MCF 10A (cell line): ENCODE results near the gene RNF180. TPM values are rescaled to one million over a fixed set of nuclear protein-coding genes. Genes with fewer than 3 reads are reported as not detected.

Source experiments
- BruUV-seq: library from RNA; stranded (reverse); fragments of 400-500 nt; replicated peaks from 2 replicates; lab custom pipeline; 2021; lab: Mats Ljungman, UMichigan
- CTCF ChIA-PET: fragments of 300-600 bp; sonication (Branson Sonifier 250); formaldehyde crosslinking; extraction: SDS; loops from one replicate; lab custom pipeline; 2021; ENCODE audit warnings: antibody characterized with exemption, inconsistent platforms; lab: Yijun Ruan, JAX
- POLR2A ChIA-PET: fragments of 300-600, 350-650 bp; sonication (Branson Sonifier 250); formaldehyde crosslinking; extraction: SDS; loops from one replicate; lab custom pipeline; 2020; ENCODE audit warnings: antibody characterized with exemption, inconsistent platforms; lab: Yijun Ruan, JAX
- DNase-seq: peaks from one replicate; pipeline ENCODE4 v3.0.0-alpha.2; 2018; ENCODE audit not compliant: unreplicated experiment
- H3K27ac Mint-ChIP-seq: one replicate; pipeline ENCODE4 v1.8.0; 2022; ENCODE audit warnings: mild to moderate bottlenecking, low read depth, mixed read lengths; ENCODE audit not compliant: unreplicated experiment
- H3K27me3 Mint-ChIP-seq: one replicate; pipeline ENCODE4 v1.8.0; 2022; ENCODE audit warnings: mixed read lengths; ENCODE audit not compliant: insufficient read depth, unreplicated experiment
- H3K36me3 Mint-ChIP-seq: one replicate; pipeline ENCODE4 v1.8.0; 2022; ENCODE audit warnings: mild to moderate bottlenecking, moderate library complexity, mixed read lengths; ENCODE audit not compliant: insufficient read depth, unreplicated experiment
- H3K4me1 Mint-ChIP-seq: one replicate; pipeline ENCODE4 v1.8.0; 2022; ENCODE audit warnings: mixed read lengths; ENCODE audit not compliant: insufficient read depth, unreplicated experiment
- H3K4me3 Mint-ChIP-seq: one replicate; pipeline ENCODE4 v1.8.0; 2022; ENCODE audit warnings: mild to moderate bottlenecking, moderate library complexity, mixed read lengths; ENCODE audit not compliant: unreplicated experiment
- H3K9me3 Mint-ChIP-seq: one replicate; pipeline ENCODE4 v1.8.0; 2022; ENCODE audit warnings: mixed read lengths; ENCODE audit not compliant: unreplicated experiment
- CTCF ChIP-seq: fragments of 200-600 bp; IDR thresholded peaks from one replicate; pipeline ENCODE4 v1.8.0; 2022; ENCODE audit warnings: antibody characterized with exemption, mild to moderate bottlenecking; ENCODE audit not compliant: unreplicated experiment
- intact Hi-C: fragments of 100-400 bp; cut with micrococcal nuclease; formaldehyde crosslinking; loops from 2 replicates; pipeline ENCODE4 v1.14.1; 2022
- total RNA-seq: library from RNA; stranded (reverse); gene quantifications from 2 replicates; pipeline ENCODE4 v1.2.3, GENCODE V29; 2022

The RNF180 gene
- total RNA-seq, 1 experiment from 2014 or later = 6.0 TPM

- intact Hi-C loops = no loop called here
- no peaks in the 10 kb centered on the region for H3K9me3 Mint-ChIP-seq
- no peak for DNase-seq
- BruUV-seq = no TSS peak
- H3K36me3 Mint-ChIP-seq = no peaks in the 10 kb centered on the region
- CTCF ChIA-PET = no interaction called here
- H3K27ac Mint-ChIP-seq = no peak overlapping the region
- no peaks in the 10 kb centered on the region for H3K4me1 Mint-ChIP-seq
- POLR2A ChIA-PET = no interaction called here
- H3K27me3 Mint-ChIP-seq = no peaks in the 10 kb centered on the region
- no peak for TF ChIP-seq CTCF
- H3K4me3 Mint-ChIP-seq = no peak overlapping the region
These were observed 142.5 kb downstream of the RNF180 start for GRCh38 chr5:64308135-64308534.

GRCh38 chr5:64312491-64312890 lies 146.8 kb downstream of the RNF180 start:
- H3K4me1 Mint-ChIP-seq = no peaks in the 10 kb centered on the region
- intact Hi-C loops = no loop called here
- DNase-seq = no peak
- ChIA-PET CTCF (no interaction called here), POLR2A (interaction anchor here (0.6 kb wide), 1 partner anchor 39 kb away, joined by 3 read pairs; no protein-coding TSS in a partner anchor)
- no TSS peak for BruUV-seq
- H3K36me3 Mint-ChIP-seq = no peaks in the 10 kb centered on the region
- TF ChIP-seq CTCF = no peak
- no peaks in the 10 kb centered on the region for H3K27me3 Mint-ChIP-seq
- H3K4me3 Mint-ChIP-seq = no peak overlapping the region
- H3K9me3 Mint-ChIP-seq = no peaks in the 10 kb centered on the region
- H3K27ac Mint-ChIP-seq = no peak overlapping the region

GRCh38 chr5:64315778-64316177 lies 150.1 kb downstream of the RNF180 start:
- Mint-ChIP-seq H3K4me1 (peaks cover 12% of the 10 kb centered on the region), H3K27me3 (no peaks in the 10 kb centered on the region), H3K36me3 (no peaks in the 10 kb centered on the region), H3K9me3 (no peaks in the 10 kb centered on the region), H3K4me3 (no peak overlapping the region), H3K27ac (no peak overlapping the region)
- POLR2A ChIA-PET = interaction anchor here (0.7 to 1.6 kb wide), 2 partner anchors 17 to 126 kb away, joined by 3 to 5 read pairs; no protein-coding TSS in a partner anchor
- no TSS peak for BruUV-seq
- CTCF ChIA-PET = interaction anchor here (0.6 to 0.9 kb wide), 4 partner anchors 13 to 295 kb away, joined by 3 to 4 read pairs (median 4); no protein-coding TSS in a partner anchor
- TF ChIP-seq CTCF = no peak
- intact Hi-C loops = no loop called here
- peak; percentile 26 for DNase-seq

GRCh38 chr5:64318175-64318574 lies 152.5 kb downstream of the RNF180 start:
- H3K4me3 Mint-ChIP-seq = peak overlapping the region; percentile 49
- no peaks in the 10 kb centered on the region for H3K36me3 Mint-ChIP-seq
- H3K27me3 Mint-ChIP-seq = no peaks in the 10 kb centered on the region
- H3K9me3 Mint-ChIP-seq = no peaks in the 10 kb centered on the region
- POLR2A ChIA-PET = no interaction called here
- no TSS peak for BruUV-seq
- H3K4me1 Mint-ChIP-seq = peaks cover 12% of the 10 kb centered on the region
- DNase-seq = peak; percentile 42
- H3K27ac Mint-ChIP-seq = peak overlapping the region; percentile 96
- intact Hi-C loops = no loop called here
- CTCF ChIA-PET = no interaction called here
- no peak for TF ChIP-seq CTCF
